Activated CD4-positive, alpha-beta T cell treated with anti-CD3 and anti-CD28 coated beads for 36 hours (primary cell): ENCODE data around the gene IFI16. TPM values are rescaled to one million over a fixed set of nuclear protein-coding genes. Genes with fewer than 3 reads are reported as not detected.

Source experiments
- ATAC-seq: fragments of 200-7000 bp; cut with Tn5 transposase; one replicate; pipeline ENCODE4 v1.10.0; 2021; ENCODE audit warnings: mild to moderate bottlenecking, moderate library complexity
- CTCF ChIA-PET: fragments of 350-600 bp; sonication (Branson Sonifier 250); formaldehyde crosslinking; loops from one replicate; lab custom pipeline; 2021; ENCODE audit warnings: antibody characterized with exemption; lab: Charles Lee
- POLR2A ChIA-PET: fragments of 350-600 bp; sonication (Branson Sonifier 250); formaldehyde crosslinking; loops from one replicate; lab custom pipeline; 2021; ENCODE audit warnings: antibody characterized with exemption, inconsistent platforms; lab: Charles Lee
- DNase-seq: peaks from one replicate; pipeline ENCODE4 v3.0.0-alpha.2; 2020
- H3K27ac Mint-ChIP-seq: one replicate; pipeline ENCODE4 v1.8.0; 2021; ENCODE audit warnings: mixed read lengths
- H3K27me3 Mint-ChIP-seq: one replicate; pipeline ENCODE4 v1.8.0; 2021; ENCODE audit warnings: mixed read lengths
- H3K36me3 Mint-ChIP-seq: one replicate; pipeline ENCODE4 v1.8.0; 2021; ENCODE audit warnings: low read depth, mixed read lengths
- H3K4me1 Mint-ChIP-seq: one replicate; pipeline ENCODE4 v1.8.0; 2021; ENCODE audit warnings: mixed read lengths
- H3K4me3 Mint-ChIP-seq: one replicate; pipeline ENCODE4 v1.8.0; 2021; ENCODE audit warnings: mild to moderate bottlenecking, moderate library complexity, mixed read lengths
- H3K9me3 Mint-ChIP-seq: one replicate; pipeline ENCODE4 v1.8.0; 2021; ENCODE audit warnings: low read depth, mixed read lengths
- intact Hi-C, 2 experiments: fragments of 100-400 bp; cut with DNase I in 1 of 2; cut with micrococcal nuclease in 1 of 2; formaldehyde crosslinking; loops; one replicate each; pipeline versions ENCODE4 v1.14.2 to v1.15.1; 2022 to 2024; cut with DNase I, micrococcal nuclease
- total RNA-seq, 2 experiments: library from RNA; stranded (reverse); gene quantifications; one replicate each; pipeline ENCODE4 v1.2.3, GENCODE V29; 2021

The IFI16 gene
- total RNA-seq, result 100 to 1,000 TPM; 263 to 308 TPM

DNA sequence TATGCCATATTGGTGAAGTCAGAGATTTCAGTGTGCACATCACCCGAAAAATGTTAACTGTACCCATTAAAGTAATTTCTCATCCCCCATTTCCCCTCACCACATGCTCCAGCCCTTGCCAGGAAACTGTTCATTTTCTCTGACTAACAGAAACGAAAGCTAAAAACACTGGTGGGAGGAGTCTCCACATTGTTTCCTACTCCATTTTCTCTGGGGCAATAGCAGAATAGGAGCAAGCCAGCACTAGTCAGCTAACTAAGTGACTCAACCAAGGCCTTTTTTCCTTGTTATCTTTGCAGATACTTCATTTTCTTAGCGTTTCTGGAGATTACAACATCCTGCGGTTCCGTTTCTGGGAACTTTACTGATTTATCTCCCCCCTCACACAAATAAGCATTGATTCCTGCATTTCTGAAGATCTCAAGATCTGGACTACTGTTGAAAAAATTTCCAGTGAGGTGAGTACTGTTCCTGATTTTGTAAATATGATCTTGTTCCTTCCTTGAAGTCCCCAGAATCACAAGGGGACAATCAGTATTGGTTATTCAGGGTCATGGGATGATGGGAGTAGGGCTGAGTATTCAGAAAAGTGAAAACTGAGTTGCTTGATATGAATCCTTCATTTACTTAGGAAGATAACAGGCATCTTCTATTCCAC is at the start of gene IFI16:
TSS of gene IFI16 (plus strand) at position 204 of the 658 bp plus-strand sequence. CDS start 4,774 bp downstream, outside the sequence.
- Mint-ChIP-seq H3K27me3 (no peaks in the 10 kb centered on the region), H3K27ac (peak within 1 kb of the TSS; percentile 97), H3K9me3 (no peaks in the 10 kb centered on the region), H3K36me3 (peaks cover 76% of the 10 kb centered on the region), H3K4me1 (peaks cover 43% of the 10 kb centered on the region), H3K4me3 (peak within 1 kb of the TSS; percentile 82)
- ATAC-seq (peak; percentile 70), DNase-seq (peak; percentile 75)
- intact Hi-C loops, result loop anchor here (1.0 to 5.0 kb wide), 11 partner anchors 41 to 1873 kb away; partner anchors contain the start of genes ETV3 (in 2 of the 2), AIM2 (in 1 of the 2) and DCAF8 (in 1 of the 2)
- ChIA-PET CTCF (interaction anchor here (1.5 to 3.4 kb wide), 4 partner anchors 12 to 79 kb away, joined by 6 to 17 read pairs (median 10); partner anchors contain the start of gene AIM2), POLR2A (interaction anchor here (0.6 to 2.7 kb wide), 9 partner anchors 11 to 500 kb away, joined by 3 to 43 read pairs (median 5); partner anchors contain the start of gene AIM2)

DNA sequence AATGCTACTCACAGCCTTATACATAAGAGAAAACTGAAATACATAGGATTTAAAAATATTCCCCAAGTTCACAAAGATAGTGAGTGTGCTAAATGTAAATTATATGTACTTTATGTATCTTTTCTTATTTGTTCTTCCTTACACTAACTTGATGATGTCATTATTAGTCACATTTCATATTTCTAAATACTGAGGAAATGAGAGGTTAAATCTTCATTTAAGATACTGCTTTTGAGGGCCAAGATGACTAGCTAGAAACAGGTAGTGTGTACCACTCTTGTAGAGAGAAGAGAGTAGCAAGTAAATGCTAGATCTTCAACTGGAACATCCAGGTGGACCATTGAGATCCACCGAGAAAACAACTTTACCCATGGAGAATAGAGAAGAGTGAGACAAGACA is 48.5 kb upstream of the IFI16 start:
- ATAC-seq, result peak; percentile 80
- Mint-ChIP-seq H3K4me1 (peaks cover 6% of the 10 kb centered on the region), H3K36me3 (peaks cover 10% of the 10 kb centered on the region), H3K9me3 (peaks cover 12% of the 10 kb centered on the region), H3K27ac (no peak overlapping the region), H3K4me3 (no peak overlapping the region), H3K27me3 (peaks cover 8% of the 10 kb centered on the region)
- intact Hi-C loops, result no loop called here
- DNase-seq, result no peak
- ChIA-PET POLR2A (no interaction called here), CTCF (no interaction called here)

DNA sequence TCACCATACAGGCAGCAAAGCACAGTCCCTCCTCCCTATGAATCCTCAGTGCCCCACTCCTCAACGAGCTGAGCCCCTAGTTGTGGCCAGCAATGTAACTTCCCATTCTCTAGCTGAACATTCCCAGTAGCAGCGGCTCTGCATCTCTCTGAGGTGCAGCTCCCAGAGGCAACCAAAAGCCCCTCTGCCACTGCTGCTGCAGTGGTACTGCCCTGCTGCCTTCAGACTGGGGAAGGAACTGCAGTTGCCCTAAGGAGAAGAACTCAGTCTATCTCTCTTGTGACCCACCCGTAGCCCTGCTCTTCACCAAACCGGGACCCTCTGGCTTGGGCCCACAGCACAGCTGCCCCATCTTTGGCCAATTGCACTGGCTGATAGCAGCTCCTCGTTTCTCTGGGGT is 46.7 kb upstream of the IFI16 start:
- H3K4me1 Mint-ChIP-seq, result peaks cover 8% of the 10 kb centered on the region
- peaks cover 10% of the 10 kb centered on the region for H3K36me3 Mint-ChIP-seq
- ATAC-seq (no peak), DNase-seq (no peak)
- peaks cover 8% of the 10 kb centered on the region for H3K27me3 Mint-ChIP-seq
- H3K9me3 Mint-ChIP-seq, result peaks cover 19% of the 10 kb centered on the region
- ChIA-PET POLR2A (no interaction called here), CTCF (interaction anchor here (0.7 to 1.5 kb wide), 3 partner anchors 12 to 251 kb away, joined by 3 to 4 read pairs (median 3); no protein-coding TSS in a partner anchor)
- H3K4me3 Mint-ChIP-seq, result no peak overlapping the region
- intact Hi-C loops, result no loop called here
- no peak overlapping the region for H3K27ac Mint-ChIP-seq

DNA sequence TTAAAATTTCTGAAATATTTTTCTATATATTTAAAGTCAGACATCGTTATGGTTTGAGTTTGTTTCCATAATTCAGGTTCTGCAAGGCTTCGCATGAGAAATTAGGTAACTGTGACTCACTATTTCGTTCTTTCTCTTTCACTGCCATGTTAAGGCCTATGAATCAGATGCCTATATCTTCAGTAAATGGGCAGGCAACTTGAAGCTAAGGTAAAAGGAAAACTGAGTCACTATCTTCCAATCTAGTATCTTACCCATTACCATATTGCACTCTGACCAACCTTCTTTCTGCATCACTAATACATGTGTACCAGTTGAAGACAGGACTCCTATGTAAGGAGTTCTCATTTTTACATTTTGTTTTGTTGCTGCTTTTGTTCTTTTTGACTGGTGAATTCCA is 40.5 kb upstream of the IFI16 start:
- peak; percentile 95 for ATAC-seq
- no peak overlapping the region for H3K4me3 Mint-ChIP-seq
- peak overlapping the region; percentile 88 for H3K27ac Mint-ChIP-seq
- ChIA-PET CTCF (interaction anchor here (1.1 to 2.5 kb wide), 3 partner anchors 9 to 175 kb away, joined by 3 to 10 read pairs (median 3); no protein-coding TSS in a partner anchor), POLR2A (interaction anchor here (2.3 kb wide), 1 partner anchor 107 kb away, joined by 5 read pairs; the partner anchor contains the start of gene AIM2)
- intact Hi-C loops, result loop anchor here (1.0 to 5.0 kb wide), 6 partner anchors 36 to 137 kb away; partner anchors contain the start of genes IFI16 (in 1 of the 2) and MNDA (in 1 of the 2)
- peaks cover 25% of the 10 kb centered on the region for H3K4me1 Mint-ChIP-seq
- peaks cover 4% of the 10 kb centered on the region for H3K36me3 Mint-ChIP-seq
- DNase-seq, result no peak
- peaks cover 5% of the 10 kb centered on the region for H3K27me3 Mint-ChIP-seq
- H3K9me3 Mint-ChIP-seq, result peaks cover 18% of the 10 kb centered on the region

DNA sequence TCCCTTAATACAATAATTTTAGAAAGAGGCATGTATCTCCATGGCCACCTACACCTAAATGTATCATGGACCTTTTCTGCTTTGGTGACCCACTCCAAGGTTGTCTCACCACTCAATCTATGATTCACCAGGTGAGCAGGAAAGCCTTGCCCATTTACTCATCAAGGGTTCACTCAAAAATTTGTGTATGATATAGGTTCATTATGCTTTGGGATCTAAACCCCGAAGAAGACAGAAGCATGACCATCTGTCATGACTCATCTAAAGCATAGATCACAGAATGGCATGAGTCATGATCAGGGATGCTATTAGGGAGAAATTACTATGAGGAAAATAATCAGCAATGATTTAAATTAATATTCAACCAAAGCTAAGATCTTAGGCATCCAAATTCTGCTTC is 39.9 kb upstream of the IFI16 start:
- ChIA-PET POLR2A (interaction anchor here (2.3 kb wide), 1 partner anchor 107 kb away, joined by 5 read pairs; the partner anchor contains the start of gene AIM2), CTCF (interaction anchor here (0.8 to 2.5 kb wide), 6 partner anchors 10 to 508 kb away, joined by 3 to 10 read pairs (median 3); partner anchors contain the start of gene OR10K1)
- H3K27ac Mint-ChIP-seq, result peak overlapping the region; percentile 88
- intact Hi-C loops, result loop anchor here (1.0 to 5.0 kb wide), 6 partner anchors 37 to 138 kb away; partner anchors contain the start of genes IFI16 (in 1 of the 2) and MNDA (in 1 of the 2)
- H3K9me3 Mint-ChIP-seq, result peaks cover 15% of the 10 kb centered on the region
- no peak overlapping the region for H3K4me3 Mint-ChIP-seq
- ATAC-seq, result peak; percentile 72
- peaks cover 25% of the 10 kb centered on the region for H3K4me1 Mint-ChIP-seq
- H3K36me3 Mint-ChIP-seq, result peaks cover 4% of the 10 kb centered on the region
- peak; percentile 25 for DNase-seq
- H3K27me3 Mint-ChIP-seq, result peaks cover 3% of the 10 kb centered on the region

DNA sequence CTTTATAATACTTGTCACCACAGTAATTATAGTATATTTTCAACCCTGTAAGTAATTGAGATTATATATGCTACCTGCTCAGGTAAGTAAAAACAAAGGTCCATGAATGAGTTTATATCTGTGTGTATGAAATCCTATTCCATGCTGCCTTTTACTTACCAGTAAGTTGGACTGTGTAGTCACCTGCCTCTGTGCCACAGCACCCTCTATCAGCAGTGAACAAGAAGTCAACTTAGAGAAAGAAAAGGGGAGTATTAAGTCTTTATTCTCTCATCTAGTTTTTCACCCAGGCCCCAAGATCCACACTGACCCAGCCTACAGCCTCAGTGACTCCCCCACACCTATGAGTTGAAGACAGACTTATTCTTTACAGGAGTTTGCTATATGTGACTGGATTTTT is 36.9 kb upstream of the IFI16 start:
- H3K9me3 Mint-ChIP-seq, result peaks cover 3% of the 10 kb centered on the region
- H3K4me1 Mint-ChIP-seq, result peaks cover 30% of the 10 kb centered on the region
- DNase-seq (peak; percentile 39), ATAC-seq (no peak)
- intact Hi-C loops, result no loop called here
- no peak overlapping the region for H3K4me3 Mint-ChIP-seq
- ChIA-PET POLR2A (no interaction called here), CTCF (no interaction called here)
- H3K27ac Mint-ChIP-seq, result no peak overlapping the region
- no peaks in the 10 kb centered on the region for H3K27me3 Mint-ChIP-seq
- peaks cover 6% of the 10 kb centered on the region for H3K36me3 Mint-ChIP-seq

DNA sequence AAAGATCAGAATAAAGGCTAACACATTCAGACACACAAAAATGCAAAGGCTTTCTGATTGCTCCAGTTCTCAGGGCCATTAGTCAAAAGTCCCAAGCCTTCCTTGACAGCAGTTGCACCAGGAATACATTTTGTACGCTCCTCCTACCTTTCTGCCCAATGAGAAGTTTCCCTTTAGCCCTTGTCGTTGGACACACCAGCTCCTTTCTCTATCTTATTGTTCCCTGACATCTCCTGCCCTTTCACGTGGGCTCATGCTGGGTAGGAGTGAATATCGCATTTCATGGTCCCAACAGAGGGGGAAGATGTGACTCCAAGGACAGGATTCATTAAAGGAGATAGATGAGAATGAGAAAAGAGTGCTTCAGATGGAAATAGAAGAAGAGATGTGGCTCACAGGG is 33.5 kb upstream of the IFI16 start:
- CTCF ChIA-PET, result interaction anchor here (1.0 to 2.2 kb wide), 5 partner anchors 8 to 113 kb away, joined by 3 to 6 read pairs (median 5); no protein-coding TSS in a partner anchor
- ATAC-seq, result no peak
- intact Hi-C loops, result no loop called here
- no peak overlapping the region for H3K27ac Mint-ChIP-seq
- H3K4me1 Mint-ChIP-seq, result peaks cover 9% of the 10 kb centered on the region
- peaks cover 12% of the 10 kb centered on the region for H3K36me3 Mint-ChIP-seq
- peaks cover 6% of the 10 kb centered on the region for H3K9me3 Mint-ChIP-seq
- POLR2A ChIA-PET, result no interaction called here
- H3K4me3 Mint-ChIP-seq, result no peak overlapping the region
- H3K27me3 Mint-ChIP-seq, result peaks cover 3% of the 10 kb centered on the region
- no peak for DNase-seq

DNA sequence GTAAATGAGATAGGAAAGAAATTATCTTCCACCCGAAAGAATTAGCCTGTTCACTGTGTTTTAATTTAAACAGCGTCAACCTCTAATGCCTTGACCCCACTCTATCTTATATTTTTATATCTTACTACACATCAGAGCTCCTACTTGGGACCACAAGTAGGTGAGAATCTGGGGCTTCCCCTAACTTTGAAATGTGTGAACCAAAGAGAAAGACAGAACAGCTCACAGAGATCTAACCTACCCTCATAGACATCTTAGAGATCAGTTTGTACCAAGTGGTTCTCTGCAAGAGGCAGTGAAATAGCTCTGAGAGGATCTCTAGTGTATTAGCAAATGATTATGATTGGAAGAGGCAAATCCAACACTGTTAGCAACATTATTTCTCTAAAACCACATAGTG is 31.0 kb upstream of the IFI16 start:
- peaks cover 25% of the 10 kb centered on the region for H3K36me3 Mint-ChIP-seq
- ATAC-seq, result no peak
- peaks cover 3% of the 10 kb centered on the region for H3K27me3 Mint-ChIP-seq
- DNase-seq, result no peak
- CTCF ChIA-PET, result interaction anchor here (0.6 to 0.7 kb wide), 2 partner anchors 55 to 110 kb away, joined by 3 to 4 read pairs; no protein-coding TSS in a partner anchor
- POLR2A ChIA-PET, result no interaction called here
- H3K9me3 Mint-ChIP-seq, result peaks cover 18% of the 10 kb centered on the region
- H3K27ac Mint-ChIP-seq, result no peak overlapping the region
- H3K4me3 Mint-ChIP-seq, result no peak overlapping the region
- intact Hi-C loops, result no loop called here
- H3K4me1 Mint-ChIP-seq, result peaks cover 7% of the 10 kb centered on the region

DNA sequence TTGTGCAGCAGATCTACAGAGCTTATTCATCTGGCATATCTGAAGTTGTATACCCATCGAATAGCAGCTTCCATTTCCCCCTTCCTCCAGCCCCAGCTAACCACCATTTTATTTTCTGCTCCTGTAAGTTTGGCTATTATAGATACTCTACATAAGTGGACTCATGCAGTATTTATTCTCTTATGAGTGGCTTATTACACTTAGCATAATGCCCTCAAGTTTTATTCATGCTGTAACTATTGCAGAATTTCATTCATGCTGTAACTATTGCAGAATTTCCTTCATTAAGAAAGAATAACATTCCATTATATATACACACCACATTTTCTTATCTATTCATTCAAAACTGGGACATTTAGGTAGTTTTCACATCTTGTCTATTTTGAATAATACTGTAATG is 30.5 kb upstream of the IFI16 start:
- H3K9me3 Mint-ChIP-seq, result peaks cover 19% of the 10 kb centered on the region
- peaks cover 3% of the 10 kb centered on the region for H3K27me3 Mint-ChIP-seq
- ChIA-PET CTCF (interaction anchor here (0.6 kb wide), 1 partner anchor 56 kb away, joined by 3 read pairs; no protein-coding TSS in a partner anchor), POLR2A (no interaction called here)
- H3K36me3 Mint-ChIP-seq, result peaks cover 30% of the 10 kb centered on the region
- intact Hi-C loops, result no loop called here
- H3K4me1 Mint-ChIP-seq, result peaks cover 7% of the 10 kb centered on the region
- DNase-seq (no peak), ATAC-seq (no peak)
- no peak overlapping the region for H3K27ac Mint-ChIP-seq
- H3K4me3 Mint-ChIP-seq, result no peak overlapping the region

DNA sequence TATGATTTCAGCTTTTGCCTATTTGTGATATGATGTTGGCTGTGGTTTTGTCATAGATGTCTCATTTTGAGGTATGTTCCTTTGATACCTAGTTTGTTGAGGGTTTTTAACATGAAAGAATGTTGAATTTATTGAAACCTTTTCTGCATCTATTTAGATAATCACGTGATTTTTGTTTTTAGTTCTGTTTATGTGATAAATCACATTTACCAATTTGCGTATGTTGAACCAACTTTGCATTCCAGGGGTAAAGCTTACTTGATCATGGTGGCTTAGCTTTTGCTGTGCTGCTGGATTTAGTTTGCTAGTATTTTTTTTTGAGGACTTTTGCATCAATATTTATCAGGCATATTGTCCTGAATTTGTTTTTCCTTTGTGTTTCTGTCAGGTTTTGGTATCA is 26.5 kb upstream of the IFI16 start:
- intact Hi-C loops, result no loop called here
- H3K27me3 Mint-ChIP-seq, result peaks cover 3% of the 10 kb centered on the region
- peaks cover 37% of the 10 kb centered on the region for H3K36me3 Mint-ChIP-seq

DNA sequence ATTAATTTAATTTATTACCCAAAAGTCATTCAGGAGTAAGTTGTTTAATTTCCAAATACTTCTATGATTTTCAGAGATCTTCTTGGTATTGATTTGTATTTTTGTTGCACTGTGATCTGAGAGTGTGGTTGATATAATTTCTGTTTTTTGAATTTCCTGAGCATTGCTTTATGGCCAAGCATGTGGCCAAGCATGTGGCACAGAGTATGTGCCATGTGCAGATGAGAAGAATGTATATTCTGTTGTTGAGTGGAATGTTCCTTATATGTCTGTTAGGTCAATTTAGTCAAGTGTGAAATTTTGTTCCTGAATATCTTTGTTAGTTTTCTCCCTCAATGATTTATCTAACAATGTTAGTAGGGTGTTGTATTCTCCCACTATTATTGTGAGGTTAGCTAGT is 25.3 kb upstream of the IFI16 start:
- H3K36me3 Mint-ChIP-seq, result peaks cover 38% of the 10 kb centered on the region
- H3K27ac Mint-ChIP-seq, result no peak overlapping the region
- H3K4me3 Mint-ChIP-seq, result no peak overlapping the region
- intact Hi-C loops, result no loop called here
- no peaks in the 10 kb centered on the region for H3K4me1 Mint-ChIP-seq
- ATAC-seq (no peak), DNase-seq (no peak)
- ChIA-PET POLR2A (no interaction called here), CTCF (interaction anchor here (1.1 to 1.6 kb wide), 2 partner anchors 8 to 13 kb away, joined by 4 to 5 read pairs; no protein-coding TSS in a partner anchor)
- peaks cover 26% of the 10 kb centered on the region for H3K9me3 Mint-ChIP-seq
- H3K27me3 Mint-ChIP-seq, result peaks cover 3% of the 10 kb centered on the region

More for the DNA sequence above, 26.5 kb upstream of the IFI16 start:
- DNase-seq (no peak), ATAC-seq (no peak)
- Mint-ChIP-seq H3K4me1 (no peaks in the 10 kb centered on the region), H3K27ac (no peak overlapping the region), H3K9me3 (peaks cover 26% of the 10 kb centered on the region), H3K4me3 (no peak overlapping the region)
- CTCF ChIA-PET, result no interaction called here
- POLR2A ChIA-PET, result interaction anchor here (0.6 kb wide), 2 partner anchors 10 to 271 kb away, joined by 3 to 4 read pairs; no protein-coding TSS in a partner anchor
